AG04450 (cell line): Measurements from ENCODE around the gene ANKRD39. TPM values are rescaled to one million over a fixed set of nuclear protein-coding genes. Genes with fewer than 3 reads are reported as not detected.

ENCODE experiments used
- CTCF ChIA-PET: fragments of 300-600, 350-600 bp; formaldehyde crosslinking; extraction: SDS; loops from one replicate; lab custom pipeline; 2022; ENCODE audit warnings: antibody characterized with exemption, inconsistent platforms; lab: Charles Lee
- POLR2A ChIA-PET: fragments of 350-600 bp; formaldehyde crosslinking; extraction: SDS; loops from one replicate; lab custom pipeline; 2021; ENCODE audit warnings: antibody characterized with exemption, inconsistent platforms; lab: Yijun Ruan, JAX
- DNase-seq: peaks from one replicate; pipeline ENCODE4 v3.0.0-alpha.2; 2011; ENCODE audit warnings: low read depth, low spot score
- H3K27ac ChIP-seq: one replicate; pipeline ENCODE4 v1.5.1; 2012; ENCODE audit warnings: low read depth, low read length, control low read depth
- H3K27me3 ChIP-seq: one replicate; pipeline ENCODE4 v1.6.0; 2012; ENCODE audit warnings: low read length; ENCODE audit not compliant: control insufficient read depth, insufficient read depth
- H3K4me3 ChIP-seq: 2 replicates; pipeline ENCODE4 v1.5.1; 2011; ENCODE audit warnings: mild to moderate bottlenecking, low read depth, low read length, control low read depth
- H3K9me3 ChIP-seq: 2 replicates; pipeline ENCODE4 v1.5.1; 2012; ENCODE audit warnings: low read length; ENCODE audit not compliant: control insufficient read depth, insufficient read depth
- polyA plus RNA-seq: library from polyadenylated mRNA; depleted of rRNA; stranded (reverse); fragments of >200 nt; gene quantifications from 2 replicates; pipeline ENCODE4 v1.2.3, GENCODE V29; 2011
- TF ChIP-seq, protein P1 (sequence below): IDR thresholded peaks from 2 replicates; pipeline ENCODE4 v1.5.1; 2011; ENCODE audit warnings: low read depth, low read length, control low read depth, inconsistent platforms

The ANKRD39 gene
- polyA plus RNA-seq, 1 experiment = 3.8 TPM

DNA sequence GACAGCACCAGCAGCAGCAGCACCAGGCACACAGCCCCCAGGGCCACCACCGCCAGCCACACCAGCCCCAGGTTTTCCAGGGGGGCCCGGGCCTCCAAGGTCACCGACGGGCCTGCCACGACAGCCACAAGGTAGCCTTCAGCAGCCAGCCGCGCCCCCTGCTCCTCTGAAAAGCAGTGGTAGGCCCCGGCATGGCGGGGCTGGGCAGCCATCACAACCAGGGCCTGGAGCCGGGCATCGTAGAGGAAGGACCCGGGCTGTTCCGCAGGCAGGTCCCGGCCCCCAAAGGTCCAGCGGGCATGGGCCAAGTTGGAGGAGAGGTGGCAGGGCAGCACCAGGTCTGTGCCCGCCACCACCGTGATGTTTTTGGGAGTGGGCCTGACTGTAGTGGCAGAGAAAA lies 3.3 kb upstream of the ANKRD39 start:
- TF ChIP-seq, protein P1, sequence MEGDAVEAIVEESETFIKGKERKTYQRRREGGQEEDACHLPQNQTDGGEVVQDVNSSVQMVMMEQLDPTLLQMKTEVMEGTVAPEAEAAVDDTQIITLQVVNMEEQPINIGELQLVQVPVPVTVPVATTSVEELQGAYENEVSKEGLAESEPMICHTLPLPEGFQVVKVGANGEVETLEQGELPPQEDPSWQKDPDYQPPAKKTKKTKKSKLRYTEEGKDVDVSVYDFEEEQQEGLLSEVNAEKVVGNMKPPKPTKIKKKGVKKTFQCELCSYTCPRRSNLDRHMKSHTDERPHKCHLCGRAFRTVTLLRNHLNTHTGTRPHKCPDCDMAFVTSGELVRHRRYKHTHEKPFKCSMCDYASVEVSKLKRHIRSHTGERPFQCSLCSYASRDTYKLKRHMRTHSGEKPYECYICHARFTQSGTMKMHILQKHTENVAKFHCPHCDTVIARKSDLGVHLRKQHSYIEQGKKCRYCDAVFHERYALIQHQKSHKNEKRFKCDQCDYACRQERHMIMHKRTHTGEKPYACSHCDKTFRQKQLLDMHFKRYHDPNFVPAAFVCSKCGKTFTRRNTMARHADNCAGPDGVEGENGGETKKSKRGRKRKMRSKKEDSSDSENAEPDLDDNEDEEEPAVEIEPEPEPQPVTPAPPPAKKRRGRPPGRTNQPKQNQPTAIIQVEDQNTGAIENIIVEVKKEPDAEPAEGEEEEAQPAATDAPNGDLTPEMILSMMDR = no peak
- DNase-seq = no peak
- Histone ChIP-seq H3K27ac (no peak overlapping the region), H3K4me3 (no peak overlapping the region), H3K9me3 (no peaks in the 10 kb centered on the region; the same call in 1 of the 2 replicates), H3K27me3 (no peaks in the 10 kb centered on the region)
- CTCF ChIA-PET = interaction anchor here (1.1 kb wide), 1 partner anchor 90 kb away, joined by 4 read pairs; no protein-coding TSS in a partner anchor
- POLR2A ChIA-PET = no interaction called here

DNA sequence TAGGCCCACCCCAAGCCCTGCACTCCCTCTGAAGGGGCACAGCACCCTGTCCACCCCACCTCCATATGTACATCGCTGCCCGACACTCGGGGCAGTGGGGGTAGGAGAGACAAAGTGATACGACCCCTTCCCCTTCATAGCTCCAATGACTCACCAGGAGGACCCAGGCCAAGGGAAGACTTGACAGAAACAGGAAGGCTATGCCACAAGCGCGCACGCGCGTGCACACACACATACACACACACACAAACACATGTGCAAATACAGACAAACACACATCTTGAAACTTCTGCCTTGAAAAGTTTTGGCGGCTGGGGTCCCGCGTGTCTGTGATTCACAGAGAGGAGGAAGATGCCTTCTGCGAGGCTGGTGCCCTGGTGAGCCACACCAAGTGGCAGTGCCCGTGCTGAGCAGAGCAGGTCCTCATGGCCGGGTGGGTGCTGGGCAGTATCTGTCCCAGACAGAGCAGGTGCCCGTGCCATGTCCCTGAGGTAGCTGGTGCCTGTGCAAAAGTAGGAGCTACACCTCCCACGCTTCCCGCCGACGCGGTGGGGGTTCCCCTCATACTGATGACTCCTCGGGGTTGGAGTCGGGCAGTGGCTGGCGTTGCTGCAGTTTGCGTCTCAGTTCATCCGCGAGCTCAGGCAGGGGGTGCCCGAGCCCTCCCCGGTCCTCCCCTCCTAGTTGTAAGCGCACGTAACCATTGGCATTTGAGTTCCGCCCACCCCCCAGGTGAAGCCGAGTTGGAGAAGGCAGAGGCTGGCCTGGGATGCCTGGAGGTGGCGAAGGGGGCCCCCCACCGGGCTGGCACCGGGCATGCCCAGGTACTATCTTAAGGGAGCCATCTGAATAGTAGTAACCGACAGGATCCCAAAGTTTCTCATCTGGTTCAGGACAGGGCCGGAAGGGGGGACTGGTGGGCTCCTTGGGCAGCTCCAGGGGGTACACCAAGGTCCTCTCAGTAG lies 2.5 kb upstream of the ANKRD39 start:
- ChIA-PET CTCF (interaction anchor here (1.1 to 4.6 kb wide), 2 partner anchors 91 to 92 kb away, joined by 4 to 51 read pairs; no protein-coding TSS in a partner anchor), POLR2A (interaction anchor here (0.9 kb wide), 1 partner anchor 8 kb away, joined by 8 read pairs; no protein-coding TSS in a partner anchor)
- no peak for DNase-seq
- no peak overlapping the region for H3K27ac ChIP-seq
- TF ChIP-seq, protein P1 = no peak
- no peaks in the 10 kb centered on the region for H3K27me3 ChIP-seq
- no peaks in the 10 kb centered on the region; the same call in 1 of the 2 replicates for H3K9me3 ChIP-seq
- no peak overlapping the region for H3K4me3 ChIP-seq

DNA sequence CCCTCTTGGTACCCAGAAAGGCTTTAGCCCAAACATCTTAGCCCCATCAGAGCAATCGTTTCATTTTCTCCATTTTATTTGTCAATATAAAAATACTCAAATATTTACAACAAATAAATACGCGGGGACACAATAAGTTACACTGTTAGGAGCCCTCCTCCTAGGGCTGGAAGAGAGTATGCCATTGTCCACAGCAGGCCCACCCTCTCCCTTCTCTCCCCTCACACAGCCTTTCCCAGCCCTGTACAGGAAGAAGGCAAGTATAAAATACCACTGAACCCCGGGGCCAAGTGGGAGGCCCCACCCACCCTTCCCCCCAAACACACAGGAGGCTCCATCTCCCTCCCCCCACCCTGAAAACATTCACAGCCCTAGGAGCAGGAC lies 1.9 kb upstream of the ANKRD39 start:
- Histone ChIP-seq H3K27ac (no peak overlapping the region), H3K9me3 (no peaks in the 10 kb centered on the region; the same call in 1 of the 2 replicates), H3K27me3 (no peaks in the 10 kb centered on the region), H3K4me3 (no peak overlapping the region)
- TF ChIP-seq, protein P1 = no peak
- POLR2A ChIA-PET = no interaction called here
- CTCF ChIA-PET = interaction anchor here (4.6 kb wide), 2 partner anchors 93 to 102 kb away, joined by 39 to 51 read pairs; no protein-coding TSS in a partner anchor
- no peak for DNase-seq

DNA sequence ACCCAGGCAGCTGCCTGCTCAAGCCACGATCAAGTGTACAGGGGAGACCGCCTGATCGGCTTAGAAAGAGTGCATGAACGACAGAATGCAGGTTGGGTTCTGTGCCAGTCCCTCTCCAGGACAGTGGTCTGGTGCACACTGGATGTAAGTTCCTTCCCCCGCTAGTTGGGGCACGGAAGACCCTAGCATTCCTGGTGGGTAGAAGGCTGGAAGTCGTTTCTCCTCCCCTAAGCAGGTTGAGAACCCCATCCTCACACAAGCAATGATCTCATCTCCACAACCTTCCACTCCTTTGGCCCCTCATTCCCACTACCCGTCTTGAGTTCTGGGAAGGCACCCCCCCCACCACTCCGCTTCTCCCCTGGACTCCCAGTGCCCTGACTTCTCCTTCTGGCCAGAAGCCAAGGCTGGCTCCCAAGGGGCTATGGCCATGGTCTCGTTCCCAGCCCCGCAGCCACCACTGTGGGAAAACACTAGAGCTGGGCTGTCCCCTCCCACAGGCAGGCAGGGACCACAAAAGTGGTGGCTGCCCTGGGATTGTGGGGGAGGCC lies 1.4 kb upstream of the ANKRD39 start:
- H3K27ac ChIP-seq = peak overlapping the region; percentile 21
- ChIA-PET POLR2A (interaction anchor here (2.3 kb wide), 1 partner anchor 9 kb away, joined by 42 read pairs; the partner anchor contains the start of gene SEMA4C), CTCF (interaction anchor here (0.9 to 4.6 kb wide), 7 partner anchors 9 to 253 kb away, joined by 3 to 60 read pairs (median 15); partner anchors contain the start of gene ANKRD36)
- H3K9me3 ChIP-seq = no peaks in the 10 kb centered on the region; the same call in 1 of the 2 replicates
- H3K4me3 ChIP-seq = no peak overlapping the region
- TF ChIP-seq, protein P1 = no peak
- DNase-seq = no peak
- no peaks in the 10 kb centered on the region for H3K27me3 ChIP-seq
